ENCODE data around the gene ANKRD29.
"Not testable (repeated sequence)": the region's sequence is repeated elsewhere in the genome, so short reads cannot be mapped to it uniquely, and the experiment has no call there.

The ANKRD29 gene

GRCh38 chr18:23557511-23557910 is 105.2 kb downstream of the ANKRD29 start:
- DNase-seq (ENCODE audit: low spot score) = not testable (repeated sequence)

DNA sequence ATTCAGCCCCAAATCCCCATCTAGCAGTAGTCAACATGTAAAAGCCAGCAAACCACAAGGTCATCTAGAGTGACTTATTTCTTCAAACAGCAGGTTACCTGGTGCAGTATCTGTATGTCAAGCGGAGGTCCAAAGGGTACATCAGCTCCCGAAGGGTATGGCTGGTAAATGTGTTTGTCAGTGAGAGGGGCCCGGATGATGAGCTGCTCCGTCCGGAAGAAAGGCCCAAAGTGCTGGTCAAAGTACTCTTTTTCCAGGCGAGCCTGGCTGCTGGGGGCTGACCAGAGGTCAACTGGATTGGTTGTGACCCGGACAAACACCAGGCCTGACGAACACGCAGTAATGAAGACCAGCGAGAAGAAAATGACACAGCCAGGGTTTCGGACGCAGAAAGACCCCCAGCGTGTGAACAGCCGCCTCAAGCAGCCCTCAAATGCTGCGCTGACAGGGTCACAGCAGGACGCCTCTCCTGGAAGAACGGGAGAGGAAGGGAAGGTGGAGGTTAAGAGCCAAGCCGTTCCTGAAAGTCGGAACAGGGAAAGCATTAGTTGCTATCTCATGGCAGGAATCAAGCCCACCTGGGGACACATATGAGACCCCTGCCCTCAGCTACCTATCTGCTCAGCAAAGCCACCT is 106.4 kb downstream of the ANKRD29 start:
- no peak for DNase-seq (ENCODE audit: low spot score)

DNA sequence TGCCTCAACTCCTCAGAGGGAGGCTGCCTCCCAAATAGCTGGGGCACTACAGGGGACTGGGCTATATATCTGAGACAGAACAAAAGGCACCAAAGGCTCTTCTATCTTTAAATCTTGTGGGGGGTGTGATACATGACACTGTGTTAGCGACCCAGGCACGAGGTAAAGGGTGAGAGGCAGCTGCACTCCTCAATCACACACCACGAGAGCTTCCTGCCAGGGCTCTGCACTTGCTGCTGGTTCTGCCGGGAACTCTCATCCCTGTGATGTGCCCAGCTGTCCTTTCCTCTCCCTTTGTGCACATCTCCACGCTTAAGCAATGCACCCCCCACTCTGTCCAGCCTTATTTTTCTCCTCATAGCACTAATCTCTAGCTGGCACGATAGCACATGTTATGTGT is 108.8 kb downstream of the ANKRD29 start:
- no peak for DNase-seq (ENCODE audit: low spot score)

DNA sequence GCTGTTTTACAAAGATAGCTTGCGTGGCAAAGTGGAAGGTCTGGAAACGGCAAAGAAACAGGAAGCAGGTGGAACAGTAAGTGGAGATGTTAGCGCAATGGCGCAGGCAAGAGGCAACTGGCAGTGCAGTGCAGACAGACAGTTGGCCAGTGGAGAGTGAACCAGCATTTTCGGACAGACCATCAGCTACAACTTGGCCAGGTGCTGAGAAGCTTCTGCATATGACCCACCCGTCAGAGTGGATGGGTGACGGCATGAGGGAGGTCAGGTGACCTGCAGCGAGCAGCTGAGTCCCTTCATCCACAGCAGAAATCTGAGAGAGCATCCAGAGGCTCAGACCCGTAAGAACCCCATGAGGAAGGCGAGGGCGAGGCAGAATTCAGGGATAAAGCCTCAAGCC is 110.2 kb downstream of the ANKRD29 start:
- no peak for DNase-seq (ENCODE audit: low spot score)

DNA sequence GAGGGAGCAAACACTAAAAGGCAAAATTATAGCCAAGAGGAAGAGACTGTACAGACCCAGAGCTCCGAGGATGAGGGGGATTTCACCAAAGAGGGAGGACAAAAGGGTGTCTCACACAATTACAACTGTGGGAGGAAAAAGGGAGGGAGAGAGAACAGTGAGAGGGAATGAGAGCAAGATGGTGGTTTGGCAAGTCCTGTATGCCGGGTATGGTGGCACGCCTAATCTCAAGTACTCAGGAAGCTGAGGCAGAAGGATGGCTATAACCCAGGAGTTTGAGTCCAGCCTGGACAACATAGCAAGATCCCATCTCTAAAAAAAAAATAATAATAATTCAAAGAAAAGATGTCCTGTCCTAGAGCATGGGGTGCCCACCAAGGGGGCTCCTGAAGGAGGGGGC is 110.7 kb downstream of the ANKRD29 start:
- no peak for DNase-seq (ENCODE audit: low spot score)

DNA sequence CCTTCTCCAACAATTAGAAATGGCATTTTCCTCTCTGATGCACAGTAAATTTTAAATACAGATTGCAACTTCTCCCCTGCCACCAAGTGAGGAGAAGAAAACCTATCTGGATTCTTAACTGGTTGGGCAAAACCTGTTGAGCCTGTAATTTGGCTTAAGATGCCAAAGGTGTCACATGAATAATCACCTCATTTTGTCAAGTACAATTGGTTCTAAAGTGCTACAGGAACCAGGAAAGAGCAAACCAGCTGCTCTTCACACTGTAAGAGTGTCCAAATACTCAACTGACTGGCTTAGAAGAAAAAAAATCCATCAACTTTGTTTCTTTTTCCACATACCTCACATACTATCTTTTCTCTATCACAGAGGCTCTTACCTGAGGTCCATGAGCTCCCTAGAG is 111.8 kb downstream of the ANKRD29 start:
- no peak for DNase-seq (ENCODE audit: low spot score)

All from globus pallidus (tissue), 1 donor.